Occipital lobe (tissue), 2 donors: Measurements from ENCODE around the gene HECTD3. TPM values are rescaled to one million over a fixed set of nuclear protein-coding genes. Genes with fewer than 3 reads are reported as not detected.
A peak's percentile ranks its signal among the peaks of the same experiment; 100 is the strongest.

ENCODE experiments used
- DNase-seq: peaks from one replicate; lab custom pipeline; 2025; lab: John Stamatoyannopoulos, UW
- total RNA-seq: library from RNA; depleted of rRNA; stranded (reverse); fragments of >200 nt; gene quantifications from one replicate; pipeline ENCODE4 v1.2.3, GENCODE V29; 2014

Gene HECTD3
- 17.6 TPM for total RNA-seq

- DNase-seq: peak; percentile 81
These were observed at the start of gene HECTD3 for GRCh38 chr1:45010855-45011811. Gene HECTD3, minus strand, starts transcription at chr1:45011324. Its CDS starts 67 bp downstream, at chr1:45011257.

GRCh38 chr1:45059829-45060228, 48.7 kb upstream of the HECTD3 start:
- DNase-seq: no peak

GRCh38 chr1:45057542-45057941, 46.4 kb upstream of the HECTD3 start:
- no peak for DNase-seq

- no peak for DNase-seq
These were observed 40.1 kb upstream of the HECTD3 start for GRCh38 chr1:45051005-45051772.

- no peak for DNase-seq
These were observed 35.9 kb upstream of the HECTD3 start for GRCh38 chr1:45047032-45047431.

GRCh38 chr1:45044916-45045315, 33.8 kb upstream of the HECTD3 start:
- no peak for DNase-seq

- DNase-seq: no peak
These were observed 32.0 kb upstream of the HECTD3 start for GRCh38 chr1:45043094-45043493.

GRCh38 chr1:45040297-45040696, 29.2 kb upstream of the HECTD3 start:
- DNase-seq: no peak

GRCh38 chr1:45038661-45039364, 27.7 kb upstream of the HECTD3 start:
- DNase-seq: no peak

- no peak for DNase-seq
These were observed 27.1 kb upstream of the HECTD3 start for GRCh38 chr1:45038240-45038639.

- DNase-seq: no peak
These were observed 26.3 kb upstream of the HECTD3 start for GRCh38 chr1:45037456-45037855.

- DNase-seq: no peak
These were observed 24.6 kb upstream of the HECTD3 start for GRCh38 chr1:45035631-45036301.

GRCh38 chr1:45033356-45033755, 22.2 kb upstream of the HECTD3 start:
- DNase-seq: no peak

GRCh38 chr1:45032837-45033236, 21.7 kb upstream of the HECTD3 start:
- no peak for DNase-seq

GRCh38 chr1:45026446-45026845, 15.3 kb upstream of the HECTD3 start:
- DNase-seq: no peak

- DNase-seq: no peak
These were observed 12.5 kb upstream of the HECTD3 start for GRCh38 chr1:45023663-45024062.

GRCh38 chr1:45018599-45019230, 7.6 kb upstream of the HECTD3 start:
- DNase-seq: no peak

- no peak for DNase-seq
These were observed 5.6 kb upstream of the HECTD3 start for GRCh38 chr1:45016767-45017166.

- DNase-seq: no peak
These were observed 5.1 kb upstream of the HECTD3 start for GRCh38 chr1:45016090-45016697.

- DNase-seq: no peak
These were observed 4.6 kb upstream of the HECTD3 start for GRCh38 chr1:45015683-45016082.
